GM08714 (cell line): ENCODE data around the gene EVA1B.

Source experiments
- H3K4me3 ChIP-seq: fragments of 200-500 bp; sonication (Bioruptor generic); 2 replicates; pipeline ENCODE4 v1.5.1; 2014; ENCODE audit warnings: mild to moderate bottlenecking, low read length, inconsistent platforms
- ZNF274 ChIP-seq: IDR thresholded peaks from 2 replicates; pipeline ENCODE4 v1.6.1; 2012; ENCODE audit warnings: mild to moderate bottlenecking, low read depth, low read length

Gene EVA1B

GRCh38 chr1:36352125-36352909, 28.9 kb upstream of the EVA1B start:
- no peak overlapping the region for H3K4me3 ChIP-seq
- TF ChIP-seq ZNF274, result no peak

- no peak overlapping the region for H3K4me3 ChIP-seq
- no peak for TF ChIP-seq ZNF274
These were observed 28.0 kb upstream of the EVA1B start for GRCh38 chr1:36351227-36351977.

DNA sequence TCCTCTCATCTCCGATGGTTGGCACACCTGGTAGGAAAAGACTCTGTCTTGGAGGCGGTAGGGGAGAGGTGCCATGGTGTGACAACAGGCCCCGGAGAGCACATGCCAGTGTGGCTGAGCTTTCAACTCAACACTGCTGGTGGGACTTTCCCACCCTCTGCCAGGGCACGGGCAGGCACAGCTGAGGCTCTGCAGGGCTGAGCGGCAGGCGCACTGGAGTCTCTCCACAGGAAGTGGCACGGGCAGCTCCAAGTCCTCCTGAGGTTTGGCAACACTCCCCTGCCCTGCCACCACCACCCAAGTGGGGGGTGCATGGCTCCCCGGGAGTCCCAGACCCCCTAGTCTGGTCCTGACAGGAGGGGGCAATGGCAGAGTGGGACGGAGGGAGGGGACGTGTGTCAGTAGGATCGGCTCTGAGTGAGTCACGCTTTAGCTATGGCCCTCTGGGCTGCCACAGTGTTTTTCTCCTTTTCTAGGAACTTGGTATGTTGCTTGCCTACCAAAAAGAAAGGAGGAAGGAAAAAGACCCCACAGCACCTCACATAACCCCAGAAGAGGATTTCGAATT, 27.3 kb upstream of the EVA1B start:
- no peak overlapping the region for H3K4me3 ChIP-seq
- TF ChIP-seq ZNF274, result no peak

- H3K4me3 ChIP-seq, result no peak overlapping the region
- no peak for TF ChIP-seq ZNF274
These were observed 26.4 kb upstream of the EVA1B start for GRCh38 chr1:36349839-36350238.

DNA sequence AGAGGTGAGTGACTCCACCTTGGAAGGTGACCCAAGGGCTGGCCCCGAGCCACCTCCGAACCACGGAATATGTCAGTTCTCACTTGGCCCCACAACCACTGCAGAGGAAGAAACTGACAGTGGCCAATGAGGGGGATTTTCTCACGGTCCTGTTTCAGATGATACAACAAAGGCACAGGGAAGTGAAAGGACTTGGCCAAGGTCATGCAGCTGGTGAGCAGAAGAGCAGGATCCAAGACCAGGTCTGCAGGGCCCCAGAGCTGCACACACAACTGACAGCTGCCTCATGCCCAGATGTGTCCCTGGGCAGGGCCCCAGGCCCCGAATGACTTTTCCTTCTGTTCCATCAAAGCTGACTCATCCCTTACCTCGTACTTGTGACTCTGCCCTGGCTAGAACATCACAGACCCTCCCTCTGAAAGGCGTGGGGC, 25.8 kb upstream of the EVA1B start:
- no peak for TF ChIP-seq ZNF274
- no peak overlapping the region for H3K4me3 ChIP-seq

DNA sequence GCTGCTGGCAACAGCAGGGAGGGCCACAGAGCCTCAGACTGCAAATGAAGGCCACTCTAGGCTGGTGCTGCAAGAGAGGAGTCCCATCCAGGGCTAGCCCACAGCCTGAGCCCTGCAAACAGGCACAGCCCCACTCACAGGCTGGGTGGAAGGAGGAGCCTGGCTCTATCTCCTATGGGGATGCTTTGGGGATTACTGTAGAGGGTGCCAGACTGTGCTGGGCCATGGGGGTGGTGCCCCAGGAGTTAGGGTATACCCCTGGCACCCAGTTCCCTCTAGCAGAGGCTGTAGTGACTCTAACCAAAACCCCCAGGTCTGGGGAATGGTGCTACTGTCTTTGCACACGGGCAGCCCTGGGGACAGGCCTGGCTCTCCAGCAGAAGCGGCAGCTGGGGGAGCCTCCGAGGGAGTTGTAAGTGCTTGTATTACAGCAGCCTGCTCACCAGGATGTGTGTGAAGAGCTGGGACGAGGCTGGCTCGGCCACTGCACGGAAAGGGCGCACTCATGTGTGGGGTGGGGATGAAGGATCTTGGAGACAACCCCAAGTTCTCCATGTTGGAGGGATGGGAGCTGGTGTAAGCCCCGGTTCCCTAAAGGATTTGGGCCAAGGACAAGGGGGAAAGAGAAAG, 23.4 kb upstream of the EVA1B start:
- no peak for TF ChIP-seq ZNF274
- H3K4me3 ChIP-seq, result no peak overlapping the region

DNA sequence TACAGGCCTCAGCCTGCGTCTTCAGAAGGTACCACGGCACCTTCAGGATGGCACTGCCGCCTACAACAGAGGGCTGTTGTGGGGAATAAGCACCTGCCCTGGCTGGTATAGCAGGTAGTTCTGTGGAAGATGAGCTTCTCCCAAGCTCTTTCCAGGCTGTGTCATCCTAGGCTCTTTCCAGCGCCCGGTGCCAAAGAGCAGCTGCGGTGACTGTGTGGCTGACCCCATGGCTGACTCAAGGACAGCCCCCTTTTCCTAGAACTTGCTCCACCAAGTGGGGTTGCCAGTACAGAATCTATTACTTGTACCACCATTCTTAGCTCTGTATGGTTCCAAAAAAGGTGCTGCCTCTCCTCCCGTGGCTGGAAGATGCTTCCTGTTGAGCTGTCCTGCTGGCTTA, 21.9 kb upstream of the EVA1B start:
- H3K4me3 ChIP-seq, result no peak overlapping the region
- TF ChIP-seq ZNF274, result no peak

DNA sequence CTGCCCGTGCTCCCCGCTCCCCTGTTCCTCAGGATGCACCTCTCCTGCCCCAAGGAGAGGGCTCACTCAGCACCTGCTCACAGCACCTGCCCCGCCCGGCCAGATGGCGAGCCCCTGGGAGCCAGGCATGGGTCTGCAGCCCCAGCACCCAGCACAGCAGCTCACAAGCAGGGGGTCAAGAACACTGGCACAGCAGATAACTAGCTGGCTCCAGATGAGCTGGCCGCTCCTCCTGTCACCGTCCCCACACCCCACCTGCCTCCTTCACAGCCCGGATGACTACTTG, 20.9 kb upstream of the EVA1B start:
- H3K4me3 ChIP-seq, result no peak overlapping the region
- TF ChIP-seq ZNF274, result no peak

GRCh38 chr1:36343651-36344394, 20.4 kb upstream of the EVA1B start:
- no peak for TF ChIP-seq ZNF274
- no peak overlapping the region for H3K4me3 ChIP-seq

DNA sequence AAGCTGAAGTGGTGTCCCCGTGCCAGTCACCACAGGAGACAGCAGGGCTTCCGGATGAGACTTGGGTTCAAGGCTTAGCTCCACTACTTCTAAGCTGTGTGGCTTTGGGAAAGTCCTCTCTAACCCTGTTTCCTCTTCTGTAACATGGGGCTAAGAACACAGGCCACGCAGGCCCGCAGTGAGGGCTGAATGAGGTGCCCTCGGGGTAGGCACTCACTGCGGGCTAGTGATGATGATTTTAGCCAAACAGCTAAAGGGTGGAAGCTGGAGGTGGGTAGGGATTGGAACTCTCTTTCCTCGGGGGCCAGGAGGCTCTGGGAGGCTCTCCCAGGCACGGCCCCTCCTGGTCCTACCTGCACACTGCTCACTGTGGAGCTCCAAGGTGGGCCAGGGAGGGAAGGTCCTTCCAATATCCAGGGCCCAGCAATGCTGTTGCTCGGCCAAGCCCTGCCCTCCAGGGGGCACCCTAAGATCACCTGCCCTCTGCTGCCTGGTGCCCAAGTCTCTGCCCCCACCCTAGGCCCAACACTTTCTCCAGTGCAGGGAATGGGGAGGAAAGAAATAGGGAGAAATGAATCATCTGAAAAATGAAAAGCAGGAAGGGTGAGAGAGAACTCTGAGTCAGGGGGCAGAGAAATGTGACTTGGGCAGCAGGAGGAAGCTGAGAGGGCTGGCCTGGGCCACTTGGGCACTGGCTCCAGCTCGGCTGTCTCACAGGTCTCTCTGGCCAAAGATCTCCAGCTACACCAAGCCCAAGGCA, 19.2 kb upstream of the EVA1B start:
- TF ChIP-seq ZNF274, result no peak
- H3K4me3 ChIP-seq, result no peak overlapping the region

GRCh38 chr1:36341626-36342320, 18.3 kb upstream of the EVA1B start:
- H3K4me3 ChIP-seq, result no peak overlapping the region
- TF ChIP-seq ZNF274, result no peak

DNA sequence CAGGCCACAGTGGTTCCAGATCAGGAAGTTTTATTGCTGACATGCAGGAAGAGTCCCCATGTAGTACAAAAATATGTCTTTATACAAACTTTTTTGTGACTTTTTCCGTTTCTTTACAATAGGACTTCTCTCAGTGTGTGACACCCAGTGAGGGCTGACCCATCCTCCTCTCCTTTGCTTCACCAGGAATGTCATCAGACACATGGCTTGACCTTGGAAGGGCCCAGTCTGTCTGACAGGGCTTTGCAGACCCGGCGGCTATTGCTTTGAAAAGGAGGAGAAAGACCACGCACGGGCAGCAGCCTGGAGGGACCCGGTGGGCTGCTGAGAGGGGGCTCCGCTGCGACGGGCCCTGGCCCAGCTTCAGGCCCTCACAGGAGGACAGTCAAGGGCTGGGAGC, 16.2 kb upstream of the EVA1B start:
- TF ChIP-seq ZNF274, result no peak

GRCh38 chr1:36339215-36339614, 15.8 kb upstream of the EVA1B start:
- TF ChIP-seq ZNF274, result no peak
- no peak overlapping the region for H3K4me3 ChIP-seq

More for the DNA sequence above, 16.2 kb upstream of the EVA1B start:
- no peak overlapping the region for H3K4me3 ChIP-seq

DNA sequence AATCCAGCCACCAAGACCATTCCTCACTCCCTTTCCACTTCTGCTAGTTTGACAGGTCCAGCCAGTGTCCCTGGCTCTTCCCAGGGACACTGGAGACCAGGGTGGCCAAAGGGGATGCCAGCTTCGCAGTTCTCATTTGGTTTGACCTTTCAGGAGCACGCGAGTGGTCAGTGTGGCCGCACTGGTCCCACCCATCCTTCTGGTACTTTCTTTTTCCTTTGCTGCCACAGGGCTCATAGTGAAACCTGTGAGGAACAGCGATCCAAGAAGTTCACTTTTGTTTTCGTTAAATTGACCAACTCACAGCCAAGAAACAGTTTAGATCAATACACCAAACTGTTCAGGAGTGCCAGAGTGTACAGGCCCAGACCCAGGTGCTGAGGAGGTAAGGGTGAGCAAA, 14.4 kb upstream of the EVA1B start:
- H3K4me3 ChIP-seq, result no peak overlapping the region
- no peak for TF ChIP-seq ZNF274
